HG03139 (cell line): ENCODE measurements around the gene TRIOBP.

ENCODE experiments used
- ATAC-seq: cut with Tn5 transposase; IDR thresholded peaks from one replicate; pipeline ENCODE4 v1.9.1; 2021; ENCODE audit not compliant: unreplicated experiment

TRIOBP gene

GRCh38 chr22:37747080-37747714, 50.3 kb downstream of the TRIOBP start:
- no peak for ATAC-seq

- ATAC-seq = no peak
Observed at GRCh38 chr22:37747715-37748100, 50.9 kb downstream of the TRIOBP start.

GRCh38 chr22:37748659-37749058, 51.8 kb downstream of the TRIOBP start:
- ATAC-seq = no peak

GRCh38 chr22:37749226-37749625, 52.4 kb downstream of the TRIOBP start:
- no peak for ATAC-seq

GRCh38 chr22:37749831-37750595, 53.2 kb downstream of the TRIOBP start:
- no peak for ATAC-seq

GRCh38 chr22:37750596-37751162, 53.8 kb downstream of the TRIOBP start:
- no peak for ATAC-seq

GRCh38 chr22:37751449-37752188, 54.8 kb downstream of the TRIOBP start:
- no peak for ATAC-seq

- no peak for ATAC-seq
Observed at GRCh38 chr22:37752189-37753087, 55.6 kb downstream of the TRIOBP start.

- no peak for ATAC-seq
Observed at GRCh38 chr22:37753746-37754145, 56.9 kb downstream of the TRIOBP start.

- no peak for ATAC-seq
Observed at GRCh38 chr22:37757663-37758062, 60.8 kb downstream of the TRIOBP start.

- ATAC-seq = no peak
Observed at GRCh38 chr22:37758694-37759093, 61.8 kb downstream of the TRIOBP start.

GRCh38 chr22:37759281-37759680, 62.4 kb downstream of the TRIOBP start:
- no peak for ATAC-seq

- no peak for ATAC-seq
Observed at GRCh38 chr22:37760152-37760551, 63.3 kb downstream of the TRIOBP start.

- no peak for ATAC-seq
Observed at GRCh38 chr22:37762389-37762836, 65.6 kb downstream of the TRIOBP start.

- no peak for ATAC-seq
Observed at GRCh38 chr22:37763012-37763411, 66.2 kb downstream of the TRIOBP start.

- ATAC-seq = no peak
Observed at GRCh38 chr22:37763652-37764051, 66.8 kb downstream of the TRIOBP start.

GRCh38 chr22:37764622-37765021, 67.8 kb downstream of the TRIOBP start:
- ATAC-seq = no peak

- no peak for ATAC-seq
Observed at GRCh38 chr22:37765498-37765897, 68.7 kb downstream of the TRIOBP start.

- ATAC-seq = no peak
Observed at GRCh38 chr22:37765953-37766576, 69.2 kb downstream of the TRIOBP start.

- no peak for ATAC-seq
Observed at GRCh38 chr22:37768273-37768672, 71.4 kb downstream of the TRIOBP start.
